ENCODE measurements around the gene VPS45.

The VPS45 gene

GRCh38 chr1:150060260-150060659 is 7.3 kb upstream of the VPS45 start:
- ChIA-PET CTCF (interaction anchor here (0.6 to 2.1 kb wide), 4 partner anchors 9 to 127 kb away, joined by 3 to 6 read pairs (median 6); no protein-coding TSS in a partner anchor), POLR2A (no interaction called here)

DNA sequence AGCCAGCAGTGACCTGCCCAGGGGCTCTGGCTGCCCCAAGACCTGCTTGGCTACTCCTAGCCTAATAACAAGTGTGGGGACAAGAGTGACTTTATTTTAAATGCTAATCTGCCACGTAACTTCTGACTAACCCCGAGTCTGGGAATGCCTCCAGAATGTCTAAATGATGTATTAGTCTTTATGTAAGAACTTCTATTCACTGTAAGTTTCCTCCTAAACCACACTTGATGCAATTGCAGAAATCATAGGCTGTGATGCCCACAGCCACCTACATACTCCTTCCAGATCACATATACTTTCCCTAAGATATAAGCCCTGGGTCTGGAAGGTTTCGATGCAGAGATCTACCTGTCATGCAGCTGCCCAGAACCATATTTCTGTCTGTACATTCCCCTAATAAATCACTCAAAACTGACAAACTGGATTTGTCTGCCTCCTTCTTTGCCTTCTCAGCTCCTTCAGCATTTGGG is 5.9 kb upstream of the VPS45 start:
- TF ChIP-seq ZNF670 (tag by site-specific recombination; IDR thresholded peaks at IDR 0.05; ENCODE audit: low read depth), result no peak
- no peak for TF ChIP-seq ZNF610 (tag by site-specific recombination; IDR thresholded peaks at IDR 0.05; ENCODE audit: borderline replicate concordance)
- 0 out of 2 replicates have a peak, but pooled peaks have one; percentile 15 for TF ChIP-seq ZFHX2 (tag by site-specific recombination; conservative IDR thresholded peaks at IDR 0.05)
- TF ChIP-seq TSHZ1 (tag by site-specific recombination; IDR thresholded peaks at IDR 0.05; ENCODE audit: borderline replicate concordance), result peak; percentile 43; the same call in 1 of the 2 replicates
- no peak for TF ChIP-seq ZNF184 (tag by site-specific recombination; IDR thresholded peaks at IDR 0.05)
- H3K4me1 ChIP-seq (ENCODE audit: control insufficient read depth, insufficient read depth, low read length), result peaks cover 6% of the 10 kb centered on the region
- ChIA-PET POLR2A (no interaction called here), CTCF (no interaction called here)
- H3K36me3 ChIP-seq (ENCODE audit: control insufficient read depth in 2 of 2, insufficient read depth in 1 of 2, low read length in 2 of 2), result no peaks in the 10 kb centered on the region
- no peaks in the 10 kb centered on the region for H3K9me3 ChIP-seq (ENCODE audit: control insufficient read depth, insufficient read depth, low read depth, low read length)
- H3K4me3 ChIP-seq (ENCODE audit: low read depth, low read length), result no peak overlapping the region
- no peak overlapping the region for H3K27ac ChIP-seq (ENCODE audit: extremely low read depth, low read depth, low read length)

More at GRCh38 chr1:150060260-150060659, 7.3 kb upstream of the VPS45 start:
- H3K4me3 ChIP-seq (ENCODE audit: low read depth, low read length), result no peak overlapping the region
- no peaks in the 10 kb centered on the region for H3K9me3 ChIP-seq (ENCODE audit: control insufficient read depth, insufficient read depth, low read depth, low read length)
- H3K4me1 ChIP-seq (ENCODE audit: control insufficient read depth, insufficient read depth, low read length), result no peaks in the 10 kb centered on the region
- H3K27ac ChIP-seq (ENCODE audit: extremely low read depth, low read depth, low read length), result no peak overlapping the region
- TF ChIP-seq ZNF394 (tag by site-specific recombination; IDR thresholded peaks at IDR 0.05; ENCODE audit: borderline replicate concordance) (no peak), ZNF704 (tag by site-specific recombination; IDR thresholded peaks at IDR 0.05) (no peak), ZNF623 (tag by site-specific recombination; IDR thresholded peaks at IDR 0.05) (no peak), GLI4 (tag by site-specific recombination; IDR thresholded peaks at IDR 0.05) (no peak), ZBTB7A (tag by site-specific recombination; IDR thresholded peaks at IDR 0.05; ENCODE audit: low read depth) (no peak), GFI1B (tag by site-specific recombination; IDR thresholded peaks at IDR 0.05) (no peak), ZNF19 (tag by site-specific recombination; IDR thresholded peaks at IDR 0.05; ENCODE audit: low read depth) (no peak), GLIS2 (tag by site-specific recombination; IDR thresholded peaks at IDR 0.05) (no peak), ZNF404 (tag by site-specific recombination; IDR thresholded peaks at IDR 0.05) (no peak), HOXD13 (CRISPR knock-in tag; IDR thresholded peaks at IDR 0.05; ENCODE audit: borderline replicate concordance) (no peak), ZNF768 (tag by site-specific recombination; IDR thresholded peaks at IDR 0.05) (no peak), ZNF211 (tag by site-specific recombination; IDR thresholded peaks at IDR 0.05; ENCODE audit: low read depth) (no peak), ZNF555 (tag by site-specific recombination; conservative IDR thresholded peaks at IDR 0.05) (no peak), ZNF239 (tag by site-specific recombination; IDR thresholded peaks at IDR 0.05) (no peak), INSM2 (tag by site-specific recombination; IDR thresholded peaks at IDR 0.05) (no peak), ZNF530 (tag by site-specific recombination; IDR thresholded peaks at IDR 0.05; ENCODE audit: low read depth) (no peak), ZNF514 (tag by site-specific recombination; IDR thresholded peaks at IDR 0.05) (no peak), ZBTB48 (tag by site-specific recombination; IDR thresholded peaks at IDR 0.05) (no peak), ZNF843 (tag by site-specific recombination; IDR thresholded peaks at IDR 0.05) (no peak)
- H3K36me3 ChIP-seq (ENCODE audit: control insufficient read depth in 2 of 2, insufficient read depth in 1 of 2, low read length in 2 of 2), result no peaks in the 10 kb centered on the region
